Activated CD8-positive, alpha-beta memory T cell treated with anti-CD3 and anti-CD28 coated beads, Interleukin-2, amount 50 U/mL, for 24 hours (primary cell): ENCODE data around the gene ABHD5.

Experiments used
- DNase-seq: peaks from one replicate; pipeline ENCODE4 v3.0.0-alpha.2; 2020; ENCODE audit errors: extremely low read depth

Gene ABHD5

DNA sequence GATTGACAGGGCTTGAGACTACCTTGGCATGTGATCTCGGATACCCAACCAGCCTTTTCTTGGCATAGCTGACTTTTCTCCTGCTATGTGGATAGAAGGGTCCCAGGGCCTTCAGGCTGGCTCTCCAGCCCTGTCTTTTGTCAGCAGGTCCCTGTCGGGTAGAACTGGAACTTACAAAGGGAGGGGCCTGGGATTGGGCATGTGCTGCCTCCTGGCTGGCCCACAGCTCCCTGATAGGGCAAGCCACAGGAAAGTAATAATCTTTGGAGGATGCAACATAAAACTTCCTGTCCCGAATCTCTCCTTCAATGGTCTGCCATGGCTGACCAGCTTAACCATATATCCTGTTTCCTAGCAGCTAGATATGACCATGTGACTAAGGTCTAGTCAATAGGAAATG lies 89.1 kb downstream of the ABHD5 start:
- DNase-seq = no peak

DNA sequence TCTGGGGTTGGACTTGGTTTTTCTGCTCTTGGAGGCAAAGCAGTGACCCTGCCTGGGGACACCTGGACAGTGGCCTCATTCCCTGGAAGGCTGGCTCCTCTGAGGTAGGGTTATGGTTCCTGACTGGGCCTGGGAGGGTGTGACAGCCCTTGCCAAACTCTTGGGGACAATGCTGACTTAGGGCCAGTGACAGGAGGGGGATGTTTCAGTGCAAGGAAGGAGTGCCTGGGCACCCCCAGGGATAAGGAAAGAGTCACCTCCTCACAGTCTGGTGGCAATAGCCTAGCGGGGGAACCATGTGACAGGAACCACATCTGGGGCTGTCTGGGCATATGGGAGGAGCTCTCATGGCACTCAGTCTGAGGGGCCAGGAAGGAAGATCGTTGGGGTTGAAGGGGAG lies 91.8 kb downstream of the ABHD5 start:
- no peak for DNase-seq
